Thyroid gland (tissue), 4 donors: ENCODE measurements around the gene ESF1.

Experiments used
- CTCF ChIP-seq, 6 experiments: fragments of 200-600 bp in 3 of 6; fragments of 450-650 bp in 3 of 6; sonication (generic) in 3 of 6; IDR thresholded peaks; one replicate each; pipeline ENCODE4 v1.5.1; 2016 to 2019; ENCODE audit warnings: antibody characterized with exemption in 6 of 6, mild to moderate bottlenecking in 2 of 6, inconsistent platforms in 1 of 6, moderate library complexity in 1 of 6
- POLR2A ChIP-seq, 2 donors: fragments of 450-650 bp; IDR thresholded peaks; one replicate each; pipeline ENCODE4 v1.6.1; 2017; ENCODE audit warnings: antibody characterized with exemption in 2 of 2, mild to moderate bottlenecking in 2 of 2, moderate library complexity in 1 of 2

- no peak for TF ChIP-seq CTCF (IDR thresholded peaks at IDR 0.05)
- TF ChIP-seq POLR2A (IDR thresholded peaks at IDR 0.05), result no peak
Observed at GRCh38 chr20:13684566-13685222, 100.0 kb downstream of the ESF1 start.
